ENCODE results near the gene OGG1.

GRCh38 chr3:9760779-9761505 is 11.2 kb downstream of the OGG1 start:
- TF ChIP-seq MAX (IDR thresholded peaks at IDR 0.05) (no peak), EP300 (IDR thresholded peaks at IDR 0.05) (no peak), CTCF (IDR thresholded peaks at IDR 0.05) (no peak), POLR2A (IDR thresholded peaks at IDR 0.05; ENCODE audit: low read length) (no peak), JUNB (IDR thresholded peaks at IDR 0.05) (no peak), BHLHE40 (IDR thresholded peaks at IDR 0.05; ENCODE audit: low read depth, low read length) (no peak)
